NOMO-1 treated with DMSO at 0.1 percent for 48 hours (cell line): ENCODE measurements around the gene SLC35E4.
"Not testable (repeated sequence)": the region's sequence is repeated elsewhere in the genome, so short reads cannot be mapped to it uniquely, and the experiment has no call there.

Source experiments
- DNase-seq: peaks from one replicate; lab custom pipeline; 2025; ENCODE audit not compliant: unreplicated experiment; lab: John Stamatoyannopoulos, UW

The SLC35E4 gene

GRCh38 chr22:30611197-30611596, 24.4 kb upstream of the SLC35E4 start:
- no peak for DNase-seq

- DNase-seq, result no peak
Measured at GRCh38 chr22:30612789-30613188, 22.8 kb upstream of the SLC35E4 start.

GRCh38 chr22:30614268-30614667, 21.3 kb upstream of the SLC35E4 start:
- no peak for DNase-seq

- DNase-seq, result no peak
Measured at GRCh38 chr22:30614879-30615278, 20.7 kb upstream of the SLC35E4 start.

- no peak for DNase-seq
Measured at GRCh38 chr22:30615543-30615954, 20.0 kb upstream of the SLC35E4 start.

GRCh38 chr22:30617819-30618218, 17.8 kb upstream of the SLC35E4 start:
- DNase-seq, result no peak

GRCh38 chr22:30619909-30620308, 15.7 kb upstream of the SLC35E4 start:
- DNase-seq, result not testable (repeated sequence)

- DNase-seq, result no peak
Measured at GRCh38 chr22:30626413-30626812, 9.2 kb upstream of the SLC35E4 start.

- no peak for DNase-seq
Measured at GRCh38 chr22:30627471-30627870, 8.1 kb upstream of the SLC35E4 start.

GRCh38 chr22:30628491-30628890, 7.1 kb upstream of the SLC35E4 start:
- DNase-seq, result no peak

GRCh38 chr22:30631469-30631868, 4.1 kb upstream of the SLC35E4 start:
- not testable (repeated sequence) for DNase-seq

- peak; percentile 78 for DNase-seq
Measured at GRCh38 chr22:30634471-30635233, 929 bp upstream of the SLC35E4 start.

- DNase-seq, result no peak
Measured at GRCh38 chr22:30636226-30637077, 871 bp downstream of the SLC35E4 start.

- no peak for DNase-seq
Measured at GRCh38 chr22:30637701-30638114, 2.1 kb downstream of the SLC35E4 start.

GRCh38 chr22:30640361-30640760, 4.8 kb downstream of the SLC35E4 start:
- no peak for DNase-seq

- no peak for DNase-seq
Measured at GRCh38 chr22:30640839-30641430, 5.4 kb downstream of the SLC35E4 start.

GRCh38 chr22:30643055-30643875, 7.7 kb downstream of the SLC35E4 start:
- DNase-seq, result no peak

- no peak for DNase-seq
Measured at GRCh38 chr22:30646518-30647160, 11.1 kb downstream of the SLC35E4 start.

- DNase-seq, result no peak
Measured at GRCh38 chr22:30647536-30647935, 12.0 kb downstream of the SLC35E4 start.

GRCh38 chr22:30648825-30649224, 13.2 kb downstream of the SLC35E4 start:
- DNase-seq, result no peak
